Neutrophil (primary cell): ENCODE measurements around the gene MAPK14.

ENCODE experiments used
- H3K27ac ChIP-seq: fragments of 200-600 bp; sonication (generic); 2 replicates; pipeline ENCODE4 v1.5.1; 2016; ENCODE audit warnings: mild to moderate bottlenecking, moderate library complexity
- H3K27me3 ChIP-seq: fragments of 200-600 bp; sonication (generic); 2 replicates; pipeline ENCODE4 v1.6.0; 2016; ENCODE audit warnings: mild to moderate bottlenecking
- H3K36me3 ChIP-seq: fragments of 200-600 bp; sonication (generic); 2 replicates; pipeline ENCODE4 v1.5.1; 2017
- H3K4me1 ChIP-seq, 2 experiments: fragments of 200-600 bp in 1 of 2; sonication (generic) in 1 of 2; 1 replicate in 1 of 2; 2 replicates in 1 of 2; pipeline versions ENCODE4 v1.5.1 to v1.6.1; 2013 to 2016; ENCODE audit warnings: low read depth in 1 of 2, low read length in 1 of 2, mild to moderate bottlenecking in 1 of 2, moderate library complexity in 1 of 2; ENCODE audit not compliant: control insufficient read depth in 1 of 2, insufficient read depth in 1 of 2
- H3K4me3 ChIP-seq, 2 experiments: fragments of 200-600 bp in 1 of 2; sonication (generic) in 1 of 2; 1 replicate in 1 of 2; 2 replicates in 1 of 2; pipeline ENCODE4 v1.5.1; 2013 to 2016; ENCODE audit warnings: low read depth in 1 of 2, low read length in 1 of 2, mild to moderate bottlenecking in 1 of 2, moderate library complexity in 1 of 2
- H3K9me3 ChIP-seq: fragments of 200-600 bp; sonication (generic); 2 replicates; pipeline ENCODE4 v1.5.1; 2016
- CTCF ChIP-seq: fragments of 200-600 bp; sonication (generic); IDR thresholded peaks from 2 replicates; pipeline ENCODE4 v1.5.1; 2016; ENCODE audit warnings: antibody characterized with exemption

The MAPK14 gene

DNA sequence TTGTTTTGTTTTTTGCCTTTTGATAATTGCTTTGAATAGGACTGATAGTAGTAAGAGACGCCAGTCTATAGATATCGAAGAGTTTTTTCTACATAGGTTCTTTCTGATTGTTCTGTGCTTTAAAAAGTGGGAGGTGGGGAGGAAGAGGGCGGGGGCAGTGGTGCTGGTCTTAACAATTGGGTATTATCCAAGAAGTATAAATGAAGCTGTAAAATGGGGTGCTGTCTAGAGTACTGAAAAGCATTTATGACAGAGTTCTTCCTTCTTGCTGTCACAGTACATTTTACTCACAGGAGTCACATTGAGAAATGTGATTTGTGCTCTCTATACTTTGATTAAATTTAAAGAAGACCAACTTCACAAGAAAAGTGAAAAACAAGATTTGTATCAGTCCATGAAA, 41.0 kb downstream of the MAPK14 start:
- no peak for TF ChIP-seq CTCF
- Histone ChIP-seq H3K36me3 (peaks cover 12% of the 10 kb centered on the region), H3K4me1 (peaks cover 24 to 36% of the 10 kb centered on the region in 2 experiments), H3K27me3 (no peaks in the 10 kb centered on the region), H3K27ac (peak overlapping the region; percentile 58), H3K9me3 (no peaks in the 10 kb centered on the region), H3K4me3 (no peak overlapping the region)

GRCh38 chr6:36069573-36069972, 42.0 kb downstream of the MAPK14 start:
- H3K27ac ChIP-seq: peak overlapping the region; percentile 58
- no peak for TF ChIP-seq CTCF
- H3K36me3 ChIP-seq: peaks cover 18% of the 10 kb centered on the region
- peaks cover 23 to 28% of the 10 kb centered on the region in 2 experiments for H3K4me1 ChIP-seq
- H3K4me3 ChIP-seq: no peak overlapping the region
- no peaks in the 10 kb centered on the region for H3K9me3 ChIP-seq
- H3K27me3 ChIP-seq: no peaks in the 10 kb centered on the region

DNA sequence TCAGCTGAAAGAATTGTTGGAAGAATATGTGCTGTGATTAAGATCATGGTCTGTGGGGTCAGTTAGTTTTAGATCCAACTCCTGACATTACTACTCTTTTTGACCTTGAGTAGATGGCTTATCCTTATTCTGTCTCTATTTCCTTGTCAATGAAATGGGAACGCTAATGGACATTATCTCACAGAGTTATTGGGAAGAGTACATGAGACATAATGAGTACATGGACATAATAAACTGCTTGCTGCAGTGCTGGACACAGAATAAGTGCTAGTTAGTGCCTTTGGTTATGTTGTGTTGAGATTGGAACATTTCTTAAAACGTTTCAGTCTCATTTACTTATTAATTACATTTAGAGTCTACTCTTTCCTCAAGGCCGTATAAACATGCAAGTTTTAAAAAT, 42.6 kb downstream of the MAPK14 start:
- TF ChIP-seq CTCF: no peak
- Histone ChIP-seq H3K27me3 (no peaks in the 10 kb centered on the region), H3K4me1 (peaks cover 19 to 26% of the 10 kb centered on the region in 2 experiments), H3K4me3 (no peak overlapping the region), H3K27ac (peak overlapping the region; percentile 58), H3K9me3 (no peaks in the 10 kb centered on the region), H3K36me3 (peaks cover 21% of the 10 kb centered on the region)

GRCh38 chr6:36071281-36071680, 43.7 kb downstream of the MAPK14 start:
- no peak for TF ChIP-seq CTCF
- Histone ChIP-seq H3K36me3 (peaks cover 29% of the 10 kb centered on the region), H3K4me1 (peaks cover 17 to 21% of the 10 kb centered on the region in 2 experiments), H3K27me3 (no peaks in the 10 kb centered on the region), H3K27ac (peak overlapping the region; percentile 54), H3K4me3 (no peak overlapping the region), H3K9me3 (no peaks in the 10 kb centered on the region)

- Histone ChIP-seq H3K4me1 (peaks cover 16 to 17% of the 10 kb centered on the region in 2 experiments), H3K36me3 (peaks cover 33% of the 10 kb centered on the region), H3K27ac (peak overlapping the region; percentile 54), H3K27me3 (no peaks in the 10 kb centered on the region), H3K4me3 (no peak overlapping the region), H3K9me3 (no peaks in the 10 kb centered on the region)
- no peak for TF ChIP-seq CTCF
Measured at GRCh38 chr6:36071714-36072113, 44.1 kb downstream of the MAPK14 start.

- peak overlapping the region; percentile 54 for H3K27ac ChIP-seq
- peaks cover 15 to 16% of the 10 kb centered on the region in 2 experiments for H3K4me1 ChIP-seq
- no peak overlapping the region for H3K4me3 ChIP-seq
- TF ChIP-seq CTCF: no peak
- H3K36me3 ChIP-seq: peaks cover 43% of the 10 kb centered on the region
- H3K27me3 ChIP-seq: no peaks in the 10 kb centered on the region
- H3K9me3 ChIP-seq: no peaks in the 10 kb centered on the region
Measured at GRCh38 chr6:36072681-36073080, 45.1 kb downstream of the MAPK14 start.
